ENCODE results near the gene RNF130. TPM values are rescaled to one million over a fixed set of nuclear protein-coding genes. Genes with fewer than 3 reads are reported as not detected.
"Not testable (repeated sequence)": the region's sequence is repeated elsewhere in the genome, so short reads cannot be mapped to it uniquely, and the experiment has no call there.

Gene RNF130
- total RNA-seq, 2 experiments from 2014 or later, result 3.8 to 4.3 TPM

DNA sequence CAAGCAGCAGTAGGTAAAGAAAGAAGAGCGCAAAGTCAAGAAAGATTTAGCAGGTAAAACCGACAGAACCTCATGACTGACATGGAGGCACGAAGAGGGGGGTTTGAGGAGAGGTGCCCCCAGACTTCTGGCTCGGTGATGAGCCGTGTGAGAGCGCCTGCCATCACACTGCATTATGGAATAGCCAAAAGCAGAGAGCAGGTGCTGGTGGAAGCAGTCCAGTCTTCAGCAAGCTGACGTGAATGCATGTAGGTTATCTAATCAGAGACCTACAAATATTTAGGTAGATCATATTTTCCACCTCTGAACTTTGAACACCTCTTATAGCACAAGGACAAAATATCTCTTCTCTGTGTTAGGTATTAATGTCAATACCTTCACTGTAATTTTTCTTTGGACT lies 68.4 kb downstream of the RNF130 start:
- H3K27ac Mint-ChIP-seq, result no peak overlapping the region
- ChIA-PET POLR2A (no interaction called here), CTCF (no interaction called here)
- peaks cover 21% of the 10 kb centered on the region for H3K4me1 Mint-ChIP-seq
- no peak for DNase-seq
- no peaks in the 10 kb centered on the region for H3K9me3 Mint-ChIP-seq
- H3K4me3 Mint-ChIP-seq, result no peak overlapping the region
- H3K36me3 Mint-ChIP-seq (ENCODE audit: low read depth), result no peaks in the 10 kb centered on the region
- H3K27me3 Mint-ChIP-seq, result no peaks in the 10 kb centered on the region

DNA sequence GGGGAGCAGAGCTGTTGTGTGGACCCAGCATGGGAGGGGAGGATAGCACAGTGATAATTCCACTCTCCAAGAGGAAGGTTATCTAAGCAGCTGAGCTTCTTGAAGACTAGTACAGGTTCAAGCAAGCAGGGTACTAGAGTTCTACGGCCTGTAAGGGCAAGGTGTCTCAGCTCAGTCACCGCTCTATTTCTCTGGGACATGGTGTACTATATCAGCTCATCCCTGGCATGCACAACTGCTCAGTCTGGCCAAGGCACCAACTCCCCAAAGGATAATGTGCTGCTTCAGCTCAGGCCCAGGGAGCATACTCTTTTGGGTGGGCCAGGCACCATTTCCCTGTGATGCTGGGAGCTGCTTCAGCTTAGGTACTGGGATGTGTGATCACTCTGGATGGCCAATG lies 69.8 kb downstream of the RNF130 start:
- POLR2A ChIA-PET, result no interaction called here
- no peak overlapping the region for H3K27ac Mint-ChIP-seq
- no peak overlapping the region for H3K4me3 Mint-ChIP-seq
- CTCF ChIA-PET, result no interaction called here
- H3K9me3 Mint-ChIP-seq, result no peaks in the 10 kb centered on the region
- DNase-seq, result no peak
- H3K4me1 Mint-ChIP-seq, result peaks cover 13% of the 10 kb centered on the region
- H3K27me3 Mint-ChIP-seq, result no peaks in the 10 kb centered on the region
- no peaks in the 10 kb centered on the region for H3K36me3 Mint-ChIP-seq (ENCODE audit: low read depth)

DNA sequence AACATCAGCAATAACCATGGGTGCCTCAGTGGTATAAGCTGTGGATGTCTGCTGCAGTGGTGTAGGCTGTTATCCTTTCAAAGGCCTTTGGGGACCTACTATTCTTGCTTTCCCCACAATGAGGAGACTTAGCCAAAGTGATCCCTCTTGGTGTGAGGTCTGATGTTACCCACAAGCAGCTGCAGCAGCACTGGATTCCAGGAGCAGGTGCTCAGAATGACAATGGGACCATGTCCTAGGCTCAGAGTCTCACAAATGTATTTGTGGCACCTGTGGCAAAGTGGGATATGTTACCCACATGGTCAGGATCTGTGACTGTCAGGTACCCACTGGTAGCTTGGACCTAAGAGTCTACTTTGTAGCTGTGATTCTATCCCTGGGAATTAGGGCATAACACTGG lies 70.4 kb downstream of the RNF130 start:
- Mint-ChIP-seq H3K9me3 (peaks cover 4% of the 10 kb centered on the region), H3K27me3 (no peaks in the 10 kb centered on the region), H3K36me3 (ENCODE audit: low read depth) (no peaks in the 10 kb centered on the region), H3K4me1 (peaks cover 7% of the 10 kb centered on the region), H3K27ac (no peak overlapping the region), H3K4me3 (no peak overlapping the region)
- ChIA-PET POLR2A (no interaction called here), CTCF (interaction anchor here (0.7 kb wide), 1 partner anchor 14 kb away, joined by 3 read pairs; no protein-coding TSS in a partner anchor)
- no peak for DNase-seq

DNA sequence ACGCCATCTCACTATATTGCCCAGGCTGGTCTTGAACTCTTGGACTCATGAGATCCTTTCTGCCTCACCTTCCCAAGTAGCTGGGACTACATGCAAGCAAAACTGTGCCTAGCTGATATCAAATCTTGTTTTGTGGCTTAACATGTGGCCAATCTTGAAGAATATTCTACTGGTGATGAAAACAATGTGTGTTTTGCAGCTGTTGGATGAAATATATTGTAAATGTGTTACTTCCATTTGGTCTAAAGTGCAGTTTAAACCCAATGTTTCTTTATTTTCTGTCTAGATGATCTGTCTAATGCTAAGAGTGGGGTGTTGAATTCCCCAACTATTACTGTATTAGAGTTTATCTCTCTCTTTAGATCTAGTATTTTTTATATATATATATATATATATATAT lies 73.1 kb downstream of the RNF130 start:
- H3K27me3 Mint-ChIP-seq, result no peaks in the 10 kb centered on the region
- H3K4me3 Mint-ChIP-seq, result no peak overlapping the region
- no peaks in the 10 kb centered on the region for H3K36me3 Mint-ChIP-seq (ENCODE audit: low read depth)
- ChIA-PET POLR2A (no interaction called here), CTCF (no interaction called here)
- peaks cover 13% of the 10 kb centered on the region for H3K9me3 Mint-ChIP-seq
- H3K4me1 Mint-ChIP-seq, result no peaks in the 10 kb centered on the region
- no peak for DNase-seq
- H3K27ac Mint-ChIP-seq, result no peak overlapping the region

DNA sequence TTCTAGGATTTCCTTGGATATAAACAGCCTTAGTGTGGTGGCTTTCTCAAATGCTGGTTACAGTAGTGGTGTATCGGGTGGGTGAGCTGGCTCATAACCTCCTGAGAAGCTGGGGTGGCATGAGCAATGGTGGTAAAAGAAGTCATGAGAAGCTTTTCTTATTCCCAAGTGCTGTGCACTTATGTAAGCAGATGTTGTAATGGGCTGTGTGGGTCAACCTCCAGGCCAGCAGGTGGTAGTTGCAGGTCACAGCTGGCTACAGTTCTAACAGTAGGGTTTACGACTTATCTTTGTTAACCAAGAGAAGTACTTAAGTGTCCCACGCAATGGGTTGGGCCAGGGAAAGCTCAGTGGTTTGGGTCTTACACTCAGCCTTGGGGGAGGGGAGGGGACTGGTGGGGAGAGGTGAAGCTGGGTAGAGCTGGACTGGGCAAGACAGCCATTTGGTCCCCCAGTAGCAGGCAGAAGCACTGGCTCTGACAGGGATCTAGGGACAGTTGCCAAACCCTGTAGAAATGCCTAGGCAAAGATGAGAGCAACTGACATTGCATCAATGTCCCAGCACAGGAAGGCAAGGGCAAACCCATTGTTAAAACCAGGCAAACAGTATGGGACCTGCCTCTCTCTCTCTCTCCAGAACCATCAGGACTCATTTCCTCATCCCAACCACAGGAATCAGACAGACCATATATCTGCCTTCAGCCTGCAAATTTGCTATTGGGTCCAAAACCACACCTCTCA lies 76.8 kb downstream of the RNF130 start:
- Mint-ChIP-seq H3K9me3 (peaks cover 15% of the 10 kb centered on the region), H3K4me3 (no peak overlapping the region), H3K4me1 (no peaks in the 10 kb centered on the region), H3K27ac (no peak overlapping the region), H3K36me3 (ENCODE audit: low read depth) (no peaks in the 10 kb centered on the region), H3K27me3 (no peaks in the 10 kb centered on the region)
- CTCF ChIA-PET, result no interaction called here
- POLR2A ChIA-PET, result no interaction called here
- DNase-seq, result no peak

DNA sequence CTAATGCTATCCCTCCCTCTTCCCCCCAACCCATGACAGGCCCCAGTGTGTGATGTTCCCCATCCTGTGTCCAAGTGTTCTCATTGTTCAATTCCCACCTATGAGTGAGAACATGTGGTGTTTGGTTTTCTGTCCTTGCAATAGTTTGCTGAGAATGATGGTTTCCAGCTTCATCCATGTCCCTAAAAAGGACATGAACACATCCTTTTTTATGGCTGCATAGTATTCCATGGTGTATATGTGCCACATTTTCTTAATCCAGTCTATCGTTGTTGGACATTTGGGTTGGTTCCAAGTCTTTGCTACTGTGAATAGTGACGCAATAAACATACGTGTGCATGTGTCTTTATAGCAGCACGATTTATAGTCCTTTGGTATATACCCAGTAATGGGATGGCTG lies 78.7 kb downstream of the RNF130 start:
- POLR2A ChIA-PET; H3K27me3 Mint-ChIP-seq; H3K4me3 Mint-ChIP-seq; H3K36me3 Mint-ChIP-seq (ENCODE audit: low read depth); CTCF ChIA-PET; H3K4me1 Mint-ChIP-seq; DNase-seq; H3K27ac Mint-ChIP-seq: not testable (repeated sequence)
- peaks cover 18% of the 10 kb centered on the region for H3K9me3 Mint-ChIP-seq

DNA sequence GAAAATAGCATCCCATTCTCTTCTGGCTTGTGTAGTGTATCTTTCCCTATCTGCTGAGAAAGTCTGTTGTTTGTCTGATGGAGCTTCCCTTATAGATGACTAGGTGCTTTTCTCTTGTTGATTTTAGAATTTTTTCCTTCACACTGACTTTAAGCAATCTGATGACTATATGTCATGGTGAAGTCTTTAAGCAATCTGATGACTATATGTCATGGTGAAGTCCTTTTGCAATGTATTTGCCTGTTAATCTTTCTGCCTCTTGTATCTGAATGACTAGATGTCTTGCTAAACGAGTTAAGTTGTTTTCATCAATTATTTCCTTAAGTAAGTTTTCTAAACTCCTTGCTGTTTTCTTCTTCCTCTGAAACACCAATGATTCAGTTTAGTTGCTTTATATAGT lies 80.5 kb downstream of the RNF130 start:
- no peaks in the 10 kb centered on the region for H3K4me1 Mint-ChIP-seq
- CTCF ChIA-PET, result no interaction called here

DNA sequence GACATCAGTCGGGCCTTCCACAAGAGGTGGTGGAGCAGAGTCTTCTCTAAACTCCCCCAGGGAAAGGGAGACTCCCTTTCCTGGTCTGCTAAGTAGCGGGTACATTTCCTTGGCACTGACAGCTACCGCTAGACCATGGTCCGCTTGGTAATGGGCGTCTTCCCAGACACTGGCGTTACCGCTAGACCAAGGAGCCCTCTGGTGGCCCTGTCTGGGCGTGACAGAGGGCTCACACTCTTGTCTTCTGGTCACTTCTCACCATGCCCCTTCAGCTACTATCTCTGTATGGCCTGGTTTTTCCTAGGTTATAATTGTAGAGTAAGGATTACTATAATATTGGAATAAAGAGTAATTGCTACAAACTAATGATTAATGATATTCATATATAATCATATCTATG lies 81.0 kb downstream of the RNF130 start:
- H3K27ac Mint-ChIP-seq; DNase-seq; H3K9me3 Mint-ChIP-seq; CTCF ChIA-PET; POLR2A ChIA-PET; H3K4me1 Mint-ChIP-seq; H3K4me3 Mint-ChIP-seq; H3K36me3 Mint-ChIP-seq (ENCODE audit: low read depth); H3K27me3 Mint-ChIP-seq: not testable (repeated sequence)

More for the DNA sequence above, 80.5 kb downstream of the RNF130 start:
- no peak overlapping the region for H3K27ac Mint-ChIP-seq
- no peaks in the 10 kb centered on the region for H3K36me3 Mint-ChIP-seq (ENCODE audit: low read depth)
- H3K4me3 Mint-ChIP-seq, result no peak overlapping the region
- POLR2A ChIA-PET, result no interaction called here
- H3K27me3 Mint-ChIP-seq, result no peaks in the 10 kb centered on the region
- DNase-seq, result no peak
- H3K9me3 Mint-ChIP-seq, result peaks cover 13% of the 10 kb centered on the region

DNA sequence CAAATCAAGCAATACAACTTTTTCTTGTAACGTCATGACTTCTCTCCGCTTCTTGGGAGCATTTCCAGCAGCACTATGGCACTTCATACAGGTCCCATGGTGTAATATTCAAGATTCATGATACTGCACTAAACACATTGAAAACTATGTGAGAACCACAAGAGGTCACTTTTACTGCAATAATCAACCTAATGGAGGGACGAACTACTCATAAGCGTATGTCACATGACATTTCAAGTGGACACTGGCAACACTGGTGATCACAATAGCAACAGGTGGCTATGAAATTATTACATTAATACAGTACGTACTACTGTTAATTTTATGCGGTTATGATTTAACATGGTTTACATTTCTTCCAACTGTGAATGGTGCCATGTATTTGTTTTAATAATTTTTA lies 85.2 kb downstream of the RNF130 start:
- Mint-ChIP-seq H3K4me3 (no peak overlapping the region), H3K9me3 (peaks cover 4% of the 10 kb centered on the region), H3K4me1 (no peaks in the 10 kb centered on the region), H3K36me3 (ENCODE audit: low read depth) (no peaks in the 10 kb centered on the region), H3K27me3 (no peaks in the 10 kb centered on the region), H3K27ac (no peak overlapping the region)
- ChIA-PET CTCF (no interaction called here), POLR2A (no interaction called here)
- DNase-seq, result no peak

DNA sequence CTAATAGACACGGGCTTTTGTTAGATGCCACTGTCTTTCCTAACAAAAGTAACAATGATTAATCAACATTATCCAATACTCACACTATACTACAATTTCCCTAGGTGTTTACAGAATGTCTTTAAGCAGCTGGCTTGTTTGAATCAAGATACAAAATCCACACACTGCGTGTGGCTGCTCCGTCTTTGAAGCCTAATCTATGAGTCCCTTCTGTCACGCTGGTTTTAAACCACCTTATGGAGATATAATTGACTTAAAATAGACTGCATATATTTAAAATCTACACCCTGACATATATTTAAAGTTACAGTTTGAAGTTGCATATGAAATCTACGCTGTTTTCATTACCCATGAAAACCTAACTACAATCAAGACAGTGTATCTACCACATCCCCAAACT lies 89.9 kb downstream of the RNF130 start:
- no peaks in the 10 kb centered on the region for H3K36me3 Mint-ChIP-seq (ENCODE audit: low read depth)
- POLR2A ChIA-PET, result no interaction called here
- no peak for DNase-seq
- H3K4me3 Mint-ChIP-seq, result no peak overlapping the region
- H3K27me3 Mint-ChIP-seq, result no peaks in the 10 kb centered on the region
- H3K27ac Mint-ChIP-seq, result no peak overlapping the region
- H3K4me1 Mint-ChIP-seq, result no peaks in the 10 kb centered on the region
- CTCF ChIA-PET, result no interaction called here
- no peaks in the 10 kb centered on the region for H3K9me3 Mint-ChIP-seq

DNA sequence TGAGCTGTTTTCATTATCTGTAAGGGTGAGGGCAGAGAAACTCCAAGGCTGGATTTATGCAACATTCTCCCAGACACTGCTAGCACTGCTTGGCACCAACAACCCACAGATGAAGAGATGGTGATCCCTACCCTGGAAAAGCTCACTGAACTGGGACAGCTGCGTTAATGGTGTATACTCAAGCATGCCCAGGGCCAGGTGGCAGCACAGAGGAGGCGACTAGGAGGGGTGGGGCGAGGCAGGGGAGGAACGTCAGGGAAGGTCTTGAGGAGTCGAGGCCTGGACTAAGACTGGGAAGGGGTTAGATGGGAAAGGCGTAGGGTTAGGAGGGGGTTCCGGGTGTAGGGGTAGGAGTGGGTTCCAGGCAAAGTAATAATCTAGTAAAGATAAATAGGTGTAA lies 90.8 kb downstream of the RNF130 start:
- no peaks in the 10 kb centered on the region for H3K4me1 Mint-ChIP-seq
- no peak for DNase-seq
- CTCF ChIA-PET, result no interaction called here
- no peak overlapping the region for H3K27ac Mint-ChIP-seq
- H3K4me3 Mint-ChIP-seq, result no peak overlapping the region
- H3K27me3 Mint-ChIP-seq, result no peaks in the 10 kb centered on the region
- POLR2A ChIA-PET, result no interaction called here
- H3K9me3 Mint-ChIP-seq, result no peaks in the 10 kb centered on the region
- H3K36me3 Mint-ChIP-seq (ENCODE audit: low read depth), result no peaks in the 10 kb centered on the region

DNA sequence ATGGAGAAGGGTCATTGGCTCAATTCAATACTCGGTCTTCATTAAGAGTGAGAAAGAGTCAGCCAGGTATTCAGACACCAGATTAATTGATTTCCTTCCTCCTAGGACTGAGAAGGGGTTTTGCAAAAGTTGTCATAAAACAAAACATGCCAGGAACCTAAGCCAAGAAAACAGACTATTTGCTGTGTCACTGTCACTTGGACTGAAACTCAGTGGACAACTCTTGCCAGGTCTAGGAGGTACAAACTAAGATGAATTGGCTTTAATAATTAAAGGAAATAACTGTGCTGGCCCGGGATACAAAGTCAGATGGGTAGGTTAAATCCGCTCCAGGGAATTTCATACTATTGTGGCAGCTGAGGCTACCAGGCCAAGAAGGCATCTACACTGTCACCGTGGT lies 92.8 kb downstream of the RNF130 start:
- H3K4me3 Mint-ChIP-seq, result no peak overlapping the region
- no peaks in the 10 kb centered on the region for H3K4me1 Mint-ChIP-seq
- H3K9me3 Mint-ChIP-seq, result no peaks in the 10 kb centered on the region
- H3K36me3 Mint-ChIP-seq (ENCODE audit: low read depth), result no peaks in the 10 kb centered on the region
- POLR2A ChIA-PET, result no interaction called here
- CTCF ChIA-PET, result interaction anchor here (1.6 kb wide), 1 partner anchor 12 kb away, joined by 4 read pairs; no protein-coding TSS in a partner anchor
- no peak for DNase-seq
- no peak overlapping the region for H3K27ac Mint-ChIP-seq
- no peaks in the 10 kb centered on the region for H3K27me3 Mint-ChIP-seq

DNA sequence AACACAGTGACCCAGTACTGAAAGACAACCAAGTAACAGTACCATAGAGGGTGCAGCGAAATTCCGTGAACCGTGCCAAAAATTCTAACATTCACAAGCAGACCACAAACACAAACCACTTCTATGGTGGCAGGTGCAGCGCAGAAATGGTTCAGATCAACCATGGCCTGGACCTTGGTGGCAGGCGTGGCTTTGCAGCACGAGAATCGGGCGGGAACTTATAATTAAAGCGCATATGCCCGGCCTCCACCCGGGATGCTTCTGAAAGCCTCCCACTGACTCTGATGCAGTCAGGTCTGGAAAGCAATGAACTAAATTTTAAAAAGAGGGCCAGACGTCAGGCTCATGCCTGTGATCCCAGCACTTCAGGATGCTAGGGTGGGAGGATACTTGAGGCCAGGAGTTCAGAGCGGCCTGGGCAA lies 95.8 kb downstream of the RNF130 start:
- ChIA-PET POLR2A (no interaction called here), CTCF (interaction anchor here (1.3 kb wide), 1 partner anchor 37 kb away, joined by 3 read pairs; no protein-coding TSS in a partner anchor)
- no peak overlapping the region for H3K27ac Mint-ChIP-seq
- DNase-seq, result no peak
- H3K27me3 Mint-ChIP-seq, result no peaks in the 10 kb centered on the region
- H3K9me3 Mint-ChIP-seq, result no peaks in the 10 kb centered on the region
- H3K4me3 Mint-ChIP-seq, result no peak overlapping the region
- peaks cover 9% of the 10 kb centered on the region for H3K4me1 Mint-ChIP-seq
- H3K36me3 Mint-ChIP-seq (ENCODE audit: low read depth), result no peaks in the 10 kb centered on the region

DNA sequence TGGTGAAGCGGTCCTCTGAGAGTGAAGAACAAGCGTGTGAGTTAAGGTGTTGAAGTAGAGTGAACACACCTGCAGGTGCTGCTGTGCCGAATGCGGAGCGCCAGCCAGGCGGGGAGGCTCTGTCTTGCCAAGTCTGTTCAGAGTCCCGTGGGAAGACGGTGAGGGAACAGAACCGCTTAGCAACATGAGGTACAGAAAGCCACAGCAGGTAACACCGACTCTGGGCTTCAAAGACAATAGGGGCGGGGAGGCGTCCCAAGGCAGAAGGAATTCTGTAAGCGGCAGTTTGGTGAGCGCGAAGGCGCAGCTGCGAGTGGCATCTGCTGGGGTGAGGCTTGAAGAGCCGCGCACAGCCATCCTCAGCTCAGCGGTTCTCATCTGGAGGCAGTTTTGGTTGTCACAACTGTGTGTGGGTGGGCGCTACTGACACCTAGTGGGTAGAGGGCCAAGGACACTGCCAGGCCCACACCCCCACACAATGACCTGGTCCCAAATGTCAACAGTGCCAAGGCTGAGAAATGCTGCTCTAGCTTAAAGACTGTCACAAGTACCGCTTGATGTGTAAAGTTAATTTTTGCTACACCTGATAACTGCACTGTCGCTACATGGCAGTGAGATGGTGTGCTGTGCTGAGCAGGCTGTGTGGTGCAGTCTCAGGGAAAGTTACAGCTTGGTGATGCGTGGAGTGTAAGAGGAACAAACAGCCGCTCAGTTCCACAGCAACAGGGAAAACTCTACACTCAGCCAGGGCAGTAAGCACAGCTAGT lies 96.4 kb downstream of the RNF130 start:
- CTCF ChIA-PET, result interaction anchor here (0.6 to 1.3 kb wide), 2 partner anchors 37 to 130 kb away, joined by 3 read pairs; no protein-coding TSS in a partner anchor
- POLR2A ChIA-PET, result no interaction called here
- Mint-ChIP-seq H3K4me3 (no peak overlapping the region), H3K9me3 (no peaks in the 10 kb centered on the region), H3K27ac (no peak overlapping the region), H3K27me3 (no peaks in the 10 kb centered on the region), H3K36me3 (ENCODE audit: low read depth) (no peaks in the 10 kb centered on the region), H3K4me1 (peaks cover 10% of the 10 kb centered on the region)
- peak; percentile 50 for DNase-seq
